Upper lobe of left lung (tissue), 4 donors: ENCODE data around the gene TFR2.

Experiments used
- CTCF ChIP-seq, 6 experiments: fragments of 450-650 bp in 4 of 6; fragments of 200-600 bp in 2 of 6; sonication (generic) in 2 of 6; IDR thresholded peaks; one replicate each; pipeline ENCODE4 v1.5.1; 2016 to 2019; ENCODE audit warnings: antibody characterized with exemption in 6 of 6
- EP300 ChIP-seq, 4 donors: sonication (generic); formaldehyde crosslinking; IDR thresholded peaks; one replicate each; pipeline ENCODE4 v1.5.1; 2017; ENCODE audit warnings: antibody characterized with exemption in 4 of 4, control low read depth in 2 of 4
- POLR2AphosphoS5 ChIP-seq, 2 donors: sonication (generic); formaldehyde crosslinking; IDR thresholded peaks; one replicate each; pipeline ENCODE4 v1.5.1; 2017; ENCODE audit warnings: antibody characterized with exemption in 2 of 2

- no peak for TF ChIP-seq POLR2AphosphoS5 (IDR thresholded peaks at IDR 0.05)
- no peak for TF ChIP-seq EP300 (IDR thresholded peaks at IDR 0.05)
- no peak for TF ChIP-seq CTCF (IDR thresholded peaks at IDR 0.05)
These were observed 8.6 kb upstream of the TFR2 start for GRCh38 chr7:100649826-100650565.
